Glutamatergic neuron (in vitro differentiated cells): ENCODE measurements around the gene PURA. TPM values are rescaled to one million over a fixed set of nuclear protein-coding genes. Genes with fewer than 3 reads are reported as not detected.

Experiments used
- DNase-seq: peaks from one replicate; pipeline ENCODE4 v3.0.0; 2022
- H3K27ac Mint-ChIP-seq: one replicate; pipeline ENCODE4 v1.8.0; 2020; ENCODE audit warnings: mild to moderate bottlenecking, mixed read lengths, inconsistent platforms; ENCODE audit not compliant: unreplicated experiment
- H3K27me3 Mint-ChIP-seq: one replicate; pipeline ENCODE4 v1.8.0; 2020; ENCODE audit warnings: mild to moderate bottlenecking, moderate library complexity, mixed read lengths, inconsistent platforms; ENCODE audit not compliant: unreplicated experiment
- H3K36me3 Mint-ChIP-seq: one replicate; pipeline ENCODE4 v1.8.0; 2020; ENCODE audit warnings: mild to moderate bottlenecking, mixed read lengths, inconsistent platforms; ENCODE audit not compliant: unreplicated experiment
- H3K4me1 Mint-ChIP-seq: one replicate; pipeline ENCODE4 v1.8.0; 2020; ENCODE audit warnings: mild to moderate bottlenecking, low read depth, mixed read lengths, inconsistent platforms; ENCODE audit not compliant: unreplicated experiment
- H3K4me3 Mint-ChIP-seq: one replicate; pipeline ENCODE4 v1.8.0; 2020; ENCODE audit warnings: mild to moderate bottlenecking, mixed read lengths, inconsistent platforms; ENCODE audit not compliant: unreplicated experiment
- H3K9me3 Mint-ChIP-seq: one replicate; pipeline ENCODE4 v1.8.0; 2020; ENCODE audit warnings: mild to moderate bottlenecking, moderate library complexity, mixed read lengths, inconsistent platforms; ENCODE audit not compliant: unreplicated experiment
- total RNA-seq: library from RNA; stranded (reverse); fragmentation: NEBNext Ultra II Directional; extraction: Animal tissue kit (Norgen Biotek cat#: 25700); gene quantifications from one replicate; pipeline ENCODE4 v1.2.1, GENCODE V29; 2021; ENCODE audit not compliant: unreplicated experiment
- TF ChIP-seq, protein P1 (sequence below): fragments of 200-600 bp; sonication (generic); IDR thresholded peaks from one replicate; pipeline ENCODE4 v1.5.0; 2021; ENCODE audit not compliant: partially characterized antibody, unreplicated experiment

PURA gene
- total RNA-seq, 1 donor from 2014 or later: 4.1 TPM

DNA sequence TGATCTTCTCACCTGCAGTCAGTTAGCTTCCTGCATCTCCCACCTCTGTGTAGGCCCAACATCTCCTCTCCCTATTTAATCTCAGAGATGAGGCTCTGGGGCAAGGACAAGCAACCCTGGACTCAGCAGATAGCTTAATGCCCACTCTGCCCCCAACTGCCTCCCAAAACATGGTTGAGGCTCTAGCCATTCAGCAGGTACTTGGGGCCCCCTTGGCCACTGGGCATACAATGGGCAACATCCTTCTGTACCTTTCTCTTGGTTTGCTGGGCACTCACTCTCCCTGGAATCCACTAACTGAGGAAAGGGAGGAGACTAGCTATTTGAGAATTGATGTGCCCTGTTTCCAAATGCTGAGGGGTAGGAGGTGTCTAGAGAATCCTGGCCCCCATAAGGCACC, 21.2 kb downstream of the PURA start:
- H3K36me3 Mint-ChIP-seq: no peaks in the 10 kb centered on the region
- H3K4me3 Mint-ChIP-seq: no peak overlapping the region
- TF ChIP-seq, protein P1, sequence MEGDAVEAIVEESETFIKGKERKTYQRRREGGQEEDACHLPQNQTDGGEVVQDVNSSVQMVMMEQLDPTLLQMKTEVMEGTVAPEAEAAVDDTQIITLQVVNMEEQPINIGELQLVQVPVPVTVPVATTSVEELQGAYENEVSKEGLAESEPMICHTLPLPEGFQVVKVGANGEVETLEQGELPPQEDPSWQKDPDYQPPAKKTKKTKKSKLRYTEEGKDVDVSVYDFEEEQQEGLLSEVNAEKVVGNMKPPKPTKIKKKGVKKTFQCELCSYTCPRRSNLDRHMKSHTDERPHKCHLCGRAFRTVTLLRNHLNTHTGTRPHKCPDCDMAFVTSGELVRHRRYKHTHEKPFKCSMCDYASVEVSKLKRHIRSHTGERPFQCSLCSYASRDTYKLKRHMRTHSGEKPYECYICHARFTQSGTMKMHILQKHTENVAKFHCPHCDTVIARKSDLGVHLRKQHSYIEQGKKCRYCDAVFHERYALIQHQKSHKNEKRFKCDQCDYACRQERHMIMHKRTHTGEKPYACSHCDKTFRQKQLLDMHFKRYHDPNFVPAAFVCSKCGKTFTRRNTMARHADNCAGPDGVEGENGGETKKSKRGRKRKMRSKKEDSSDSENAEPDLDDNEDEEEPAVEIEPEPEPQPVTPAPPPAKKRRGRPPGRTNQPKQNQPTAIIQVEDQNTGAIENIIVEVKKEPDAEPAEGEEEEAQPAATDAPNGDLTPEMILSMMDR: no peak
- H3K9me3 Mint-ChIP-seq: no peaks in the 10 kb centered on the region
- peaks cover 5% of the 10 kb centered on the region for H3K4me1 Mint-ChIP-seq
- H3K27me3 Mint-ChIP-seq: peaks cover 2% of the 10 kb centered on the region
- H3K27ac Mint-ChIP-seq: no peak overlapping the region
- no peak for DNase-seq

DNA sequence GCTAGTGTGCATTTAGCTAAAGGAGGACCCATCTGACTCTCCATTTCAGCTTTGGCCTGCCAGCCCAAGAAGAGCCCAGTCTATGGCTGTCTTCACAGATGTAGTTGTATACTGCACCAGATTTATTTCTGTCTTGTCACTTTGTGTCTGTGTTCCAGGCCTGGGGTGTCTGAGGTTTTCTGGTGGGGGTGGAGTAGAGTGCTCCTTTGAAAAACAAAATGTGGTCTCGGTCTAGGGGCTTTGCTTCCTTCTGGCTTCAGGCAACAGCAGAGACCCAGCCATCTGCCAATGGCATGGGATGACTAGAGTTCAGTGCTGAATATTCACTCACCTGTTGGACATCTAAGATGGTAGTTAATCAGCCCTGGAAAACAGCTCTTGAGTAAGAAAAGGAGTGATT, 22.7 kb downstream of the PURA start:
- Mint-ChIP-seq H3K27ac (no peak overlapping the region), H3K4me1 (peaks cover 5% of the 10 kb centered on the region), H3K36me3 (no peaks in the 10 kb centered on the region), H3K9me3 (peaks cover 2% of the 10 kb centered on the region), H3K4me3 (no peak overlapping the region), H3K27me3 (peaks cover 2% of the 10 kb centered on the region)
- TF ChIP-seq, protein P1: no peak
- DNase-seq: no peak

DNA sequence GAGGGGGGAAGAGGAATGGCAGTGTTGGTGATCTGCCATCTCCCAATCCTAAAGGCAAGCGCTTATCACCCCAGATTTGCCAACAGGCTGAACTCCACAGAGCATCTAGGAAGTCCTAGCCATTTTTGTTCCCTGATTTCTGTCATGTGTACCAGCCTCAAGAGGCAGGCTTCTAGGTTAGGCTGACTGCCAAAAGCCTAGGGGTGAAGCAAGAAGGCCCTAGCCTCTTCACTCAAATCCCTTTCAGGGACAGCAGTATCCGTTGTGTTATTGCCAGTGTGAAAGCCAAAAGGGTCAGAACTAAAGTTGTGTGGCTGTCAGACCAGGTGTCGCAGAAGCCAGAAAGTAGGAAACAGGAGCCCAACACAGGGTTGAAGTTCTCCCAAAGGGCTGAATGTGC, 26.5 kb downstream of the PURA start:
- H3K4me1 Mint-ChIP-seq: peaks cover 8% of the 10 kb centered on the region
- TF ChIP-seq, protein P1: no peak
- no peaks in the 10 kb centered on the region for H3K36me3 Mint-ChIP-seq
- H3K9me3 Mint-ChIP-seq: peaks cover 5% of the 10 kb centered on the region
- DNase-seq: no peak
- no peak overlapping the region for H3K27ac Mint-ChIP-seq
- H3K27me3 Mint-ChIP-seq: peaks cover 8% of the 10 kb centered on the region
- H3K4me3 Mint-ChIP-seq: no peak overlapping the region

DNA sequence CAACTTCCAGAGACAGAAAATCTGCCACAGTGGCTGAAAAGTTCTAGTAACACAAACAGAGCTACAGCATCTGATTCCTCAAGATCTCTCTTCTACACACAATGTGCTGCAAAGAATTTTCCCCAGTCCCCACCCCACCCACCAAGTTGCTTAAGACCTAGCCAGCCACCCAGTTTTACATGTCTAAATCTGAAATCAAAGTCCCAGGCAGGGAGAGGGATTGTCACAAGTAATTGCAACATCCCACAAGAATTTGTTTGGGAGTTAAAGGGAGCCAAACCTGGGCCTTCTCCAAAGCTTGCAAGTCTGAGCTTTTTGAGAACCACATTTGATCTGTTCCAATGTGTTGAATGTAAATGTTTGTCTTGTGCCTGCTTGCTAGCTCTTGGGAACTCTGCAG, 27.3 kb downstream of the PURA start:
- H3K27ac Mint-ChIP-seq: no peak overlapping the region

DNA sequence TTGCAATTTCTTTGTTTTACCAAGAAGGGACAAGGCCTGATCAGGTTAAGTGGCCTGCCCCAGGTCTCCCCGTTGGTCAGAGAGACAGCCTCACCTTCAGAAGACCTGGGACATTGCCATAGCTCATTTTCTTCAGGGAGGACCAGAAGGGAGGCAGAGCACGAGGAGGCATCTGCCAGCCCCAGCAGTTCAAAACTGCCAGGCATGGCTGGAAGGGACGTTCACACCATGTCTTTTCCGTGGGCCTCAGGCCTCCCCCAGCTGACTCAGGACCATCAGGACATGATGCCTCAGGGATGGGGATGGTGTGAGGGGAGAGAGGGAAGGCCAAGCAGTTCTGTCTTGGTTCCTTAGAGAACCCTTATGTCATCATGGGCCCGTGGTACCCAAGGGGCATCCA, 28.3 kb downstream of the PURA start:
- TF ChIP-seq, protein P1: no peak
- no peak for DNase-seq
- Mint-ChIP-seq H3K4me1 (peaks cover 9% of the 10 kb centered on the region), H3K36me3 (no peaks in the 10 kb centered on the region), H3K9me3 (peaks cover 7% of the 10 kb centered on the region), H3K27ac (no peak overlapping the region), H3K27me3 (peaks cover 13% of the 10 kb centered on the region), H3K4me3 (no peak overlapping the region)

More for the DNA sequence above, 27.3 kb downstream of the PURA start:
- Mint-ChIP-seq H3K27me3 (peaks cover 8% of the 10 kb centered on the region), H3K4me3 (no peak overlapping the region), H3K4me1 (peaks cover 9% of the 10 kb centered on the region), H3K36me3 (no peaks in the 10 kb centered on the region), H3K9me3 (peaks cover 5% of the 10 kb centered on the region)
- TF ChIP-seq, protein P1: no peak
- DNase-seq: no peak
